Bronchial epithelial cell (primary cell): ENCODE measurements around the gene DTHD1. TPM values are rescaled to one million over a fixed set of nuclear protein-coding genes. Genes with fewer than 3 reads are reported as not detected.

Experiments used
- DNase-seq: peaks from one replicate; pipeline ENCODE4 v3.0.0-alpha.2; 2010; ENCODE audit warnings: low read depth
- FAIRE-seq: peaks from 2 replicates; lab custom pipeline; 2011; peaks lifted over from hg19 to GRCh38; lab: Jason Lieb, UNC
- H3K27me3 ChIP-seq: 2 replicates; pipeline ENCODE4 v1.5.1; 2011; ENCODE audit warnings: low read length; ENCODE audit not compliant: control insufficient read depth, insufficient read depth
- H3K36me3 ChIP-seq: 2 replicates; pipeline ENCODE4 v1.5.1; 2011; ENCODE audit warnings: low read length; ENCODE audit not compliant: control insufficient read depth, insufficient read depth
- H3K4me3 ChIP-seq: 2 replicates; pipeline ENCODE4 v1.5.1; 2011; ENCODE audit warnings: mild to moderate bottlenecking, low read depth, low read length, control low read depth
- total RNA-seq: library from RNA; depleted of rRNA; stranded (reverse); fragments of >200 nt; gene quantifications from 2 replicates; pipeline ENCODE4 v1.2.1, GENCODE V29; 2014
- TF ChIP-seq, protein P1 (sequence below): IDR thresholded peaks from 2 replicates; pipeline ENCODE4 v1.5.1; 2011; ENCODE audit warnings: mild to moderate bottlenecking, moderate library complexity, low read length, control low read depth, inconsistent platforms; ENCODE audit not compliant: insufficient read depth, severe bottlenecking

The DTHD1 gene
- total RNA-seq, 1 donor from 2014 or later: under 0.01 TPM

DNA sequence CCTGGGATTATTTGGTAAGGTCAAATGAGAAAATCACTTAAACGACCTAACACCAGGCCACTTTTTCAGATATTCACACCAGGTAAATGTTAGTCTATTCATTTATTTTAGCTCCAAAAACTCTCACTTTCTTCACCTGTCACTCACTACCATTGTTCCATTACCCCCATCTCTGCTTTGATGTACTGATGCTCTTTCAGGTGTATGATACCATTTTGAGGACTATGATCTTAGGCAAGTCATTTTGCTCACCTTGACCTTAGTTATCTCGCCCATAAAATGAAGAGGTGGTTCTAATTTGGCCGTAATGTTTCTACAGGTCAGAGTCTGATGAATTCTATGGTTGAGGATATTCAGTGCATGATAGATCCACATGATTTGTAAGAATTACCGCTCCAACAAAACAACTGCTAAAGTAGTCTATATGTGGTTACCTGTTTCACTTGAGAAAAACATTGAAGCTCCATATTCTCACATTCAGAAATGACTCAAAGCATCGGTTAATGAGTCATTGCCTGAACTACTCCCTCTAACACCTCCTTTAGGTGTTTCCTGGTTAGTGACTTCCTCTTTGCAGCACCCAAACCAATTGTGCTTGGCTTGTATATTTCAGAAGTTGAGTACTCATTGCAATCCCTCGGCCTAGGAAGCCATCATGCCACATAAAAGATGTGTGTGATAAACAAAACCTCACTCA lies 4.5 kb downstream of the DTHD1 start:
- no peak overlapping the region for H3K4me3 ChIP-seq
- FAIRE-seq: no peak
- TF ChIP-seq, protein P1, sequence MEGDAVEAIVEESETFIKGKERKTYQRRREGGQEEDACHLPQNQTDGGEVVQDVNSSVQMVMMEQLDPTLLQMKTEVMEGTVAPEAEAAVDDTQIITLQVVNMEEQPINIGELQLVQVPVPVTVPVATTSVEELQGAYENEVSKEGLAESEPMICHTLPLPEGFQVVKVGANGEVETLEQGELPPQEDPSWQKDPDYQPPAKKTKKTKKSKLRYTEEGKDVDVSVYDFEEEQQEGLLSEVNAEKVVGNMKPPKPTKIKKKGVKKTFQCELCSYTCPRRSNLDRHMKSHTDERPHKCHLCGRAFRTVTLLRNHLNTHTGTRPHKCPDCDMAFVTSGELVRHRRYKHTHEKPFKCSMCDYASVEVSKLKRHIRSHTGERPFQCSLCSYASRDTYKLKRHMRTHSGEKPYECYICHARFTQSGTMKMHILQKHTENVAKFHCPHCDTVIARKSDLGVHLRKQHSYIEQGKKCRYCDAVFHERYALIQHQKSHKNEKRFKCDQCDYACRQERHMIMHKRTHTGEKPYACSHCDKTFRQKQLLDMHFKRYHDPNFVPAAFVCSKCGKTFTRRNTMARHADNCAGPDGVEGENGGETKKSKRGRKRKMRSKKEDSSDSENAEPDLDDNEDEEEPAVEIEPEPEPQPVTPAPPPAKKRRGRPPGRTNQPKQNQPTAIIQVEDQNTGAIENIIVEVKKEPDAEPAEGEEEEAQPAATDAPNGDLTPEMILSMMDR: no peak
- H3K36me3 ChIP-seq: no peaks in the 10 kb centered on the region
- DNase-seq: peak; percentile 96
- no peaks in the 10 kb centered on the region for H3K27me3 ChIP-seq

DNA sequence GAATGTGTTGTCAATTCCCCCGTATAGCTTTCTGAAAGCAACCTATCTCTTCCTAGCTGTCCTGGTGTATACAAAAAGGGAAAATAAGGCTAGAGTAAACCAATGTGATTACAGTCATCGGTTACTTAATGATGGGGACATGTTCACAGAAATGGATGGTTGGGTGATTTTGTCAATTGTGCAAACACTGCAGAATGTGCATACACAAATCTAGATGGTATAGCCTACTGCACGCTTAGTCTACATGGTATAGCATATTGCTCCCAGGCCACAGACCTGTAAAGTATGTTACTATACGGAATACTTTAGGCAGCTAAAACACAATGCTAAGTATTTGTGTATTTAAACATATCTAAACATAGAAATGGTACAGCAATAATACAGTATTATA lies 5.1 kb downstream of the DTHD1 start:
- Histone ChIP-seq H3K36me3 (no peaks in the 10 kb centered on the region), H3K27me3 (no peaks in the 10 kb centered on the region), H3K4me3 (no peak overlapping the region)
- TF ChIP-seq, protein P1: no peak
- FAIRE-seq (no peak), DNase-seq (no peak)

DNA sequence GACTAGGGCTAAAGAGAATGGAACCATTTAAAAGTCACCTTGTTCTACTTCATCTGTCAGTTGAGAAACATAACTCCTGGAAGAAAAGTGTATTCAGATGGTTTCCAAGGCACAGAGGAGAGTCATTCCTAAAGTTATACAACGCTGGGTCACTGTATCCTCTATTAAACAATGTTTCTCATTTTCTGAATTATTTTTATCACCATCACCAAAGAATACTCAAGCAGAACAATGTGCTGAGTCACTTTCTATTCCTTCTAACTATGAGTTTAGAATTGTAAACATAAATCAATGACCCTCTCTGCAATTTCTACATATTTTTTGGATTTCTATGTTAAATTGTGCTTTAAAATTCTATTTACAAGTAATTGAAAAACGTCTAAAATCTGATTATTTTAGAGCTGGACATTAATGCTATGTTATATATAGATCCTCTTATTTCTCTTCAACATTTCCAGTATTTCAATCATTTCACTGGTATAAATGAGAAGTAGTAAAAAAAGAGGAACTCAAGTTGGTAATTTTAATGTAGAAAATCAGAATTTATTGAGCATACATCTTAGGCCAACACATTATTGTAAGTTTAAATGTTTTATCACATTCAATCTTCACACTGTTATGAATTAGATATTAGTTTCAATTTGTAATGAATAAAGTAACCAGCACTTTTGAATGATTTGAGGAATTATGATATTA lies 7.5 kb downstream of the DTHD1 start:
- H3K4me3 ChIP-seq: no peak overlapping the region
- no peaks in the 10 kb centered on the region for H3K27me3 ChIP-seq
- H3K36me3 ChIP-seq: no peaks in the 10 kb centered on the region
- FAIRE-seq (no peak), DNase-seq (peak; percentile 47)
- TF ChIP-seq, protein P1: no peak

DNA sequence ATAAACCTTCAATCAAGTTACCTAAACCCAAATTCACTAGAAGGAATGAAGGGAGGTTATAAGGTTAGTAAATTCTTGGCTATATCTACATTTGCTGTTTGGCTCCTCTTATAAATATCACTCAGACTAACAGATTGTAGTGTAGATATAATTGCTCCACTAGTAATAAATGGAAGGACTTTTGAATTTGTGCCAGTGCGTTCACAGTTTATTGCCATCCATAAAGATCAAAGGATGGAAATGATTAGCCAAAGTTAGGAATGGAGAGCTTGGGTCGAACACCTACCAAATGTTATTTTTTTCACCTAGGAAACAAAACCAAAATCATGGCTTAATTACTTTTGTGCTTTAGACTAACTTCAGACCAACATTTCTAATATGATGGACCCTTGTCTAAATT lies 9.2 kb downstream of the DTHD1 start:
- TF ChIP-seq, protein P1: no peak
- FAIRE-seq (no peak), DNase-seq (no peak)
- no peaks in the 10 kb centered on the region for H3K36me3 ChIP-seq
- no peaks in the 10 kb centered on the region for H3K27me3 ChIP-seq
- H3K4me3 ChIP-seq: no peak overlapping the region

DNA sequence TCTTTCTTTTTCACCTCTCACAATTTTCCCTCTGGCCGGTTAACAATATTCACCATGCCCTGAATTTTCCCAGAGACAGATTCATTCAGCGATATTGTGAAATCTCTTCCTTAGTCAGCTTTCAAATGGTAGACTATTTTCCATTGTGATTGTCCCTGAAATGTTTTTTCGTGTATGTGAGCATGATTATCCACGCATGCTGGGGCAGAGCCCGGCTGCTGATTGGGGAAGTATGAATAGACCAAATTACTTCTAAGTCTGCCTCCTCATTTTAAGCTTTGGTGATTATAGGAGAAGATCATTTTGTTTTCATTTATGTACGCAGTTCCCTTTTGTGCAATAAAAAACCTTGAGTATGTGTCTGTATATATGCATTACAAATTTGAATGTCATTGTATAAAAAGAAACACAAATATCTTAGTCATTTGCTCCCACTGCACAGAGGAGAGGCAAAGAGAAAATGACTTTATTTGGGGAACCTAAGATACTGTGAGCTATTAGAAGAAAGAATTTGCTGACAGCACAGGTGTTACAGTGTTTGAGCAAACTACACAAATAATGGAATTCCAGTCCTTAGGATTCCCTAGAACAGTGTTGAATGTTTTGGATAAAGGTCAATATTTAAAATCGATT lies 11.3 kb downstream of the DTHD1 start:
- DNase-seq: peak; percentile 92
- Histone ChIP-seq H3K4me3 (no peak overlapping the region), H3K36me3 (no peaks in the 10 kb centered on the region), H3K27me3 (no peaks in the 10 kb centered on the region)
- TF ChIP-seq, protein P1: no peak
- FAIRE-seq: no peak
